Measurements from ENCODE around the gene SLC25A25. TPM values are rescaled to one million over a fixed set of nuclear protein-coding genes. Genes with fewer than 3 reads are reported as not detected.

The SLC25A25 gene
- total and polyA plus RNA-seq, 2 donors (not counting 3 experiments of a cell fraction or from before 2014, with no cell fraction given), result 18.1 to 20.2 TPM

DNA sequence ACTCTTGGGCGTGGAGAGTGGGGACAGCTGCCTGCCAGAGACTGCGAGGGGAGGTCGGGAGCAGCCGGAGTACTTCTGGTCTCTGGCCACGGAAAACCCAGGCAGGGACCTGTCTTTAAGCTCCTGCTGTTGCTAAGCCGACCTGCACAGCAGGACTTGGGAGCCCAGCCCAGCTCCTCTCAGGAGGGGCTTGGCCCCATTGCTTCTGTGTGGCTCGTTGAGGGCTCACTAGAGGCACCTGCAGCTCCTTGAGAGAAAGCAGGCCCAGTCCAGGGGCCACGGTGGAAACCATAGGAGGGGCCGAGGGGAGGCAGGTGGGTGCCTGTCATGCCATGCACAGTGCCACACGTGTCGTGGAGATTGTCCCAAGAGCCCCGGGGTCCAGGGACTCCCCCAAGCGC, 77.9 kb downstream of the SLC25A25 start:
- no peak overlapping the region for H3K27ac ChIP-seq (ENCODE audit: insufficient read depth, low read depth, low read length)
- no peaks in the 10 kb centered on the region for H3K36me3 ChIP-seq (ENCODE audit: control insufficient read depth in 2 of 2, extremely low read depth in 1 of 2, insufficient read depth in 2 of 2, low read length in 2 of 2)
- FAIRE-seq (no peak), DNase-seq (ENCODE audit: low read depth, low spot score) (no peak)
- H3K9ac ChIP-seq (replicated peaks; ENCODE audit: extremely low read depth, insufficient read depth, low read length), result no peak overlapping the region
- CTCF ChIA-PET, result interaction anchor here (0.7 to 2.0 kb wide), 2 partner anchors 9 to 28 kb away, joined by 3 to 7 read pairs; no protein-coding TSS in a partner anchor
- H3K9me1 ChIP-seq (replicated peaks; ENCODE audit: control insufficient read depth, extremely low read depth, insufficient read depth, low read length), result no peaks in the 10 kb centered on the region
- no peak overlapping the region for H2AFZ ChIP-seq (ENCODE audit: low read depth, low read length)
- intact Hi-C loops (cut with micrococcal nuclease) (no loop called here), dilution Hi-C loops (cut with MboI; ENCODE audit: extremely low pct_ligation_motif_present, low sequenced_read_pairs) (no loop called here)
- H3K4me2 ChIP-seq (ENCODE audit: insufficient read depth, low read length), result no peak overlapping the region
- no peaks in the 10 kb centered on the region for H4K20me1 ChIP-seq (replicated peaks; ENCODE audit: control insufficient read depth, extremely low read depth, insufficient read depth, low read length)
- POLR2A ChIA-PET, result no interaction called here
- no peak overlapping the region for H3K4me3 ChIP-seq (replicated peaks in 1 of 3; ENCODE audit: insufficient read depth in 1 of 3, low read depth in 1 of 3, low read length in 3 of 3)
- BruUV-seq (replicated peaks), result no TSS peak
- no peaks in the 10 kb centered on the region for H3K79me2 ChIP-seq (ENCODE audit: control insufficient read depth, insufficient read depth, low read length)
- no peaks in the 10 kb centered on the region for H3K9me3 ChIP-seq (replicated peaks; ENCODE audit: control insufficient read depth, insufficient read depth, low read length)
- TF ChIP-seq MAX (IDR thresholded peaks at IDR 0.05; ENCODE audit: insufficient read depth, insufficient read length) (no peak), JUN (IDR thresholded peaks at IDR 0.05; ENCODE audit: borderline replicate concordance, insufficient read depth, insufficient read length, low read depth) (no peak), GATA2 (IDR thresholded peaks at IDR 0.05; ENCODE audit: insufficient read depth, insufficient read length, low read depth, low read length) (no peak), POLR2A (IDR thresholded peaks at IDR 0.05; ENCODE audit: low read depth, low read length) (no peak), EZH2 (IDR thresholded peaks at IDR 0.05; ENCODE audit: borderline replicate concordance, low read depth, low read length, severe bottlenecking) (no peak), FOS (IDR thresholded peaks at IDR 0.05; ENCODE audit: borderline replicate concordance, insufficient read depth, low read length) (no peak), MYC (IDR thresholded peaks at IDR 0.05; ENCODE audit: low read depth, low read length) (no peak)
- TF ChIP-seq, protein P1, sequence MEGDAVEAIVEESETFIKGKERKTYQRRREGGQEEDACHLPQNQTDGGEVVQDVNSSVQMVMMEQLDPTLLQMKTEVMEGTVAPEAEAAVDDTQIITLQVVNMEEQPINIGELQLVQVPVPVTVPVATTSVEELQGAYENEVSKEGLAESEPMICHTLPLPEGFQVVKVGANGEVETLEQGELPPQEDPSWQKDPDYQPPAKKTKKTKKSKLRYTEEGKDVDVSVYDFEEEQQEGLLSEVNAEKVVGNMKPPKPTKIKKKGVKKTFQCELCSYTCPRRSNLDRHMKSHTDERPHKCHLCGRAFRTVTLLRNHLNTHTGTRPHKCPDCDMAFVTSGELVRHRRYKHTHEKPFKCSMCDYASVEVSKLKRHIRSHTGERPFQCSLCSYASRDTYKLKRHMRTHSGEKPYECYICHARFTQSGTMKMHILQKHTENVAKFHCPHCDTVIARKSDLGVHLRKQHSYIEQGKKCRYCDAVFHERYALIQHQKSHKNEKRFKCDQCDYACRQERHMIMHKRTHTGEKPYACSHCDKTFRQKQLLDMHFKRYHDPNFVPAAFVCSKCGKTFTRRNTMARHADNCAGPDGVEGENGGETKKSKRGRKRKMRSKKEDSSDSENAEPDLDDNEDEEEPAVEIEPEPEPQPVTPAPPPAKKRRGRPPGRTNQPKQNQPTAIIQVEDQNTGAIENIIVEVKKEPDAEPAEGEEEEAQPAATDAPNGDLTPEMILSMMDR (IDR thresholded peaks at IDR 0.05; ENCODE audit: extremely low read depth in 1 of 2, insufficient read depth in 1 of 2, low read depth in 1 of 2, low read length in 2 of 2), result no peak
- no peaks in the 10 kb centered on the region for H3K4me1 ChIP-seq (ENCODE audit: control insufficient read depth, extremely low read depth, insufficient read depth, low read length)
- H3K27me3 ChIP-seq (ENCODE audit: control insufficient read depth in 2 of 2, insufficient read depth in 2 of 2, low read length in 2 of 2), result no peaks in the 10 kb centered on the region

Measured in endothelial cell of umbilical vein (primary cell).